ENCODE measurements around the gene LPP. TPM values are rescaled to one million over a fixed set of nuclear protein-coding genes. Genes with fewer than 3 reads are reported as not detected.

LPP gene
- total and polyA plus RNA-seq, 10 of the 15 experiments (the other 5 are each of a cell fraction or from before 2014, with no cell fraction given) = under 0.01 to 0.62 (median 0.03) TPM

DNA sequence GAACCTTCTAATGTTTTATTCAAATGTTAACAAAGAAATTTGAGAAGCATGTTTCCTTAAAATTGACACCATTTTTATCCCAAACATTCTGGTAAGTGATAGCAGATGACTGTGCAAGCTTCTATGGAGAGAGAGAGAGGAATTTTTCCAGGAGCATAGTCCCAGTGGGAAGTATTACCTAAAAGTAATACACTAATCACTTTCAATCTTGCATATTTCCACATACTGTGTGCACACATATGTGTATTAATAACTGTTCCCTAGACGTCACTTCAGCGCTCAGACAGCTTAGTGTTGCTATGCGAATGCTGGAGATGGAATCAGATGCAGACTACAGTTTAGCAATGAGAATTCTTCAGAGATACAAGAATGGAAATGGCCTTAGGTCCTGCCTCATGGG lies 593.5 kb downstream of the LPP start:
- no peak overlapping the region for H3K9ac ChIP-seq (ENCODE audit: control insufficient read depth, insufficient read depth, low read length)
- H3K4me2 ChIP-seq (ENCODE audit: control insufficient read depth, insufficient read depth) = no peak overlapping the region
- no TSS peak for BruUV-seq (replicated peaks)
- ChIA-PET SMC1A (ENCODE audit: uncharacterized antibody, unreplicated experiment) (interaction anchor here (1.6 to 3.4 kb wide), 2 partner anchors 21 to 1007 kb away, joined by 3 to 28 read pairs; no protein-coding TSS in a partner anchor), CTCF (interaction anchor here (2.5 to 6.2 kb wide), 2 partner anchors 999 to 1008 kb away, joined by 25 to 105 read pairs; no protein-coding TSS in a partner anchor), POLR2A (interaction anchor here (0.5 kb wide), 1 partner anchor 10 kb away, joined by 3 read pairs; no protein-coding TSS in a partner anchor), RAD21 (ENCODE audit: unreplicated experiment) (interaction anchor here (2.4 to 2.9 kb wide), 2 partner anchors 1001 to 1007 kb away, joined by 16 to 29 read pairs; partner anchors contain the start of gene BCL6)
- H3K9me3 ChIP-seq (replicated peaks; ENCODE audit: control insufficient read depth, insufficient read depth, low read length) = no peaks in the 10 kb centered on the region
- in situ Hi-C loops (cut with MboI) (no loop called here), intact Hi-C loops (cut with micrococcal nuclease; ENCODE audit: unreplicated experiment) (no loop called here)
- H3K79me2 ChIP-seq (ENCODE audit: control insufficient read depth, insufficient read depth, low read length) = no peaks in the 10 kb centered on the region
- 38% methylated on average over 3 of the region's 3 CpGs for WGBS (ENCODE audit: insufficient coverage, insufficient replicate concordance, low lambda C conversion rate, missing lambda C conversion rate)
- no peak for ATAC-seq
- H3K4me3 ChIP-seq = no peak overlapping the region
- no peak overlapping the region for H3K27ac ChIP-seq (ENCODE audit: control insufficient read depth, insufficient read depth)
- no peaks in the 10 kb centered on the region for H3K36me3 ChIP-seq (ENCODE audit: control insufficient read depth in 2 of 2, insufficient read depth in 2 of 2, low read length in 1 of 2)
- H4K20me1 ChIP-seq (ENCODE audit: control insufficient read depth, insufficient read depth) = no peaks in the 10 kb centered on the region
- TF ChIP-seq SREBF2 (IDR thresholded peaks at IDR 0.05; ENCODE audit: low read length) (no peak), WRNIP1 (IDR thresholded peaks at IDR 0.05; ENCODE audit: borderline replicate concordance, low read depth, low read length) (no peak), SMC3 (IDR thresholded peaks at IDR 0.05; ENCODE audit: borderline replicate concordance, low read length) (no peak), ESRRA (IDR thresholded peaks at IDR 0.05; ENCODE audit: low read length) (no peak), STAT1 (conservative IDR thresholded peaks at IDR 0.05) (no peak), RAD21 (IDR thresholded peaks at IDR 0.05; ENCODE audit: insufficient read depth, low read depth, low read length) (no peak), RB1 (IDR thresholded peaks at IDR 0.05; ENCODE audit: borderline replicate concordance) (no peak), MEF2B (IDR thresholded peaks at IDR 0.05; ENCODE audit: partially characterized antibody, poor library complexity, severe bottlenecking) (no peak), EGR1 (IDR thresholded peaks at IDR 0.05; ENCODE audit: borderline replicate concordance in 1 of 2, low read depth in 2 of 2, low read length in 2 of 2) (no peak), KLF5 (IDR thresholded peaks at IDR 0.05; ENCODE audit: partially characterized antibody) (no peak), NFYA (IDR thresholded peaks at IDR 0.05; ENCODE audit: borderline replicate concordance, low read depth, low read length) (no peak), NKRF (conservative IDR thresholded peaks at IDR 0.05) (no peak), POLR2AphosphoS2 (IDR thresholded peaks at IDR 0.05; ENCODE audit: low read depth, low read length) (no peak), JUND (IDR thresholded peaks at IDR 0.05; ENCODE audit: low read depth, low read length) (no peak), ZNF207 (IDR thresholded peaks at IDR 0.05; ENCODE audit: borderline replicate concordance) (no peak)
- TF ChIP-seq, protein P1, sequence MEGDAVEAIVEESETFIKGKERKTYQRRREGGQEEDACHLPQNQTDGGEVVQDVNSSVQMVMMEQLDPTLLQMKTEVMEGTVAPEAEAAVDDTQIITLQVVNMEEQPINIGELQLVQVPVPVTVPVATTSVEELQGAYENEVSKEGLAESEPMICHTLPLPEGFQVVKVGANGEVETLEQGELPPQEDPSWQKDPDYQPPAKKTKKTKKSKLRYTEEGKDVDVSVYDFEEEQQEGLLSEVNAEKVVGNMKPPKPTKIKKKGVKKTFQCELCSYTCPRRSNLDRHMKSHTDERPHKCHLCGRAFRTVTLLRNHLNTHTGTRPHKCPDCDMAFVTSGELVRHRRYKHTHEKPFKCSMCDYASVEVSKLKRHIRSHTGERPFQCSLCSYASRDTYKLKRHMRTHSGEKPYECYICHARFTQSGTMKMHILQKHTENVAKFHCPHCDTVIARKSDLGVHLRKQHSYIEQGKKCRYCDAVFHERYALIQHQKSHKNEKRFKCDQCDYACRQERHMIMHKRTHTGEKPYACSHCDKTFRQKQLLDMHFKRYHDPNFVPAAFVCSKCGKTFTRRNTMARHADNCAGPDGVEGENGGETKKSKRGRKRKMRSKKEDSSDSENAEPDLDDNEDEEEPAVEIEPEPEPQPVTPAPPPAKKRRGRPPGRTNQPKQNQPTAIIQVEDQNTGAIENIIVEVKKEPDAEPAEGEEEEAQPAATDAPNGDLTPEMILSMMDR (IDR thresholded peaks at IDR 0.05 in 2 of 3, conservative IDR thresholded peaks at IDR 0.05 in 1 of 3; ENCODE audit: control insufficient read depth in 2 of 3, extremely low read depth in 1 of 3, insufficient read depth in 1 of 3, low read depth in 3 of 3, low read length in 3 of 3) = no peak
- DNase-seq (ENCODE audit: low read depth, low spot score) = no peak
- no peaks in the 10 kb centered on the region for H3K4me1 ChIP-seq (ENCODE audit: control insufficient read depth, insufficient read depth, low read length)
- peaks cover 0 to 6% of the 10 kb centered on the region in 2 experiments; a peak in 1 of 4 replicates for H3K27me3 ChIP-seq (replicated peaks in 1 of 2; ENCODE audit: control insufficient read depth in 2 of 2, insufficient read depth in 2 of 2, low read length in 1 of 2)
- FAIRE-seq = no peak
- no peak overlapping the region for H2AFZ ChIP-seq (ENCODE audit: control insufficient read depth, low read depth, low read length)

Measured in GM12878 (cell line).